ENCODE data around the gene ADAM12.

DNA sequence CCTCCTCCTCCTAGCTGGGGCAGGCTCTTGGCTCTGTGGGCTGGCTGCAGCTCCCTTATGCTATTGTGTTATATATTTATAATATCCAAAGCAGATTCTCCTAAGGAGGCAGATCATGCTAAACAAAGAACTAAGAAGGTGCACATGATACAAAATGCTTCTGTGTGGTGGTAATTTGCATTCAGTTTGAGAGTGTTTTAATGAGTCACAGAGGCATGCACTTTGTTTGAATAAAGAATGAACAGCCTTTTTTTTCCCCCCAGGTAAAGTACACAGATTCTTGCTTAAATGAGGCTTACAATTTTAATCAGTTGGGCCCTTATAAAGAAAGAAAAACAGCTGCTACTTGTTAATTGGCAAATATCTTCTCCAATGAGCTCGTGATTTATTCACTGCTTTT, 396.9 kb downstream of the ADAM12 start:
- TF ChIP-seq, protein P1, sequence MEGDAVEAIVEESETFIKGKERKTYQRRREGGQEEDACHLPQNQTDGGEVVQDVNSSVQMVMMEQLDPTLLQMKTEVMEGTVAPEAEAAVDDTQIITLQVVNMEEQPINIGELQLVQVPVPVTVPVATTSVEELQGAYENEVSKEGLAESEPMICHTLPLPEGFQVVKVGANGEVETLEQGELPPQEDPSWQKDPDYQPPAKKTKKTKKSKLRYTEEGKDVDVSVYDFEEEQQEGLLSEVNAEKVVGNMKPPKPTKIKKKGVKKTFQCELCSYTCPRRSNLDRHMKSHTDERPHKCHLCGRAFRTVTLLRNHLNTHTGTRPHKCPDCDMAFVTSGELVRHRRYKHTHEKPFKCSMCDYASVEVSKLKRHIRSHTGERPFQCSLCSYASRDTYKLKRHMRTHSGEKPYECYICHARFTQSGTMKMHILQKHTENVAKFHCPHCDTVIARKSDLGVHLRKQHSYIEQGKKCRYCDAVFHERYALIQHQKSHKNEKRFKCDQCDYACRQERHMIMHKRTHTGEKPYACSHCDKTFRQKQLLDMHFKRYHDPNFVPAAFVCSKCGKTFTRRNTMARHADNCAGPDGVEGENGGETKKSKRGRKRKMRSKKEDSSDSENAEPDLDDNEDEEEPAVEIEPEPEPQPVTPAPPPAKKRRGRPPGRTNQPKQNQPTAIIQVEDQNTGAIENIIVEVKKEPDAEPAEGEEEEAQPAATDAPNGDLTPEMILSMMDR (IDR thresholded peaks at IDR 0.05): no peak
- TF ChIP-seq RCOR1 (IDR thresholded peaks at IDR 0.05; ENCODE audit: low read length) (no peak), POLR2AphosphoS5 (IDR thresholded peaks at IDR 0.05; ENCODE audit: low read depth, low read length) (no peak), FOXM1 (IDR thresholded peaks at IDR 0.05; ENCODE audit: low read depth) (no peak), EZH2phosphoT487 (IDR thresholded peaks at IDR 0.05; ENCODE audit: borderline replicate concordance, low read depth) (no peak)
- TF ChIP-seq, protein P2, sequence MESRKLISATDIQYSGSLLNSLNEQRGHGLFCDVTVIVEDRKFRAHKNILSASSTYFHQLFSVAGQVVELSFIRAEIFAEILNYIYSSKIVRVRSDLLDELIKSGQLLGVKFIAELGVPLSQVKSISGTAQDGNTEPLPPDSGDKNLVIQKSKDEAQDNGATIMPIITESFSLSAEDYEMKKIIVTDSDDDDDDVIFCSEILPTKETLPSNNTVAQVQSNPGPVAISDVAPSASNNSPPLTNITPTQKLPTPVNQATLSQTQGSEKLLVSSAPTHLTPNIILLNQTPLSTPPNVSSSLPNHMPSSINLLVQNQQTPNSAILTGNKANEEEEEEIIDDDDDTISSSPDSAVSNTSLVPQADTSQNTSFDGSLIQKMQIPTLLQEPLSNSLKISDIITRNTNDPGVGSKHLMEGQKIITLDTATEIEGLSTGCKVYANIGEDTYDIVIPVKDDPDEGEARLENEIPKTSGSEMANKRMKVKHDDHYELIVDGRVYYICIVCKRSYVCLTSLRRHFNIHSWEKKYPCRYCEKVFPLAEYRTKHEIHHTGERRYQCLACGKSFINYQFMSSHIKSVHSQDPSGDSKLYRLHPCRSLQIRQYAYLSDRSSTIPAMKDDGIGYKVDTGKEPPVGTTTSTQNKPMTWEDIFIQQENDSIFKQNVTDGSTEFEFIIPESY (IDR thresholded peaks at IDR 0.05; ENCODE audit: borderline replicate concordance, low read depth): no peak
- TF ChIP-seq, protein P3, sequence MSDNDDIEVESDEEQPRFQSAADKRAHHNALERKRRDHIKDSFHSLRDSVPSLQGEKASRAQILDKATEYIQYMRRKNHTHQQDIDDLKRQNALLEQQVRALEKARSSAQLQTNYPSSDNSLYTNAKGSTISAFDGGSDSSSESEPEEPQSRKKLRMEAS (IDR thresholded peaks at IDR 0.05; ENCODE audit: low read depth): no peak

All from SK-N-SH (cell line).